Adrenal gland (tissue), 12 donors: ENCODE results near the gene TMEM63B. TPM values are rescaled to one million over a fixed set of nuclear protein-coding genes. Genes with fewer than 3 reads are reported as not detected.
"Not testable (repeated sequence)": the region's sequence is repeated elsewhere in the genome, so short reads cannot be mapped to it uniquely, and the experiment has no call there.

Experiments
- DNase-seq, 7 donors: peaks; one replicate each; pipeline ENCODE4 v3.0.0-alpha.2; 2019 to 2020
- H3K27ac ChIP-seq, 5 donors: fragments of 200-600 bp; sonication (generic) in 4 of 5; 1 replicate in 3 of 5; 2 replicates in 2 of 5; pipeline versions ENCODE4 v1.5.1 to v1.8.0; 2016 to 2020; ENCODE audit warnings: mild to moderate bottlenecking in 1 of 5
- H3K27me3 ChIP-seq: fragments of 200-600 bp; 2 replicates; pipeline ENCODE4 v1.8.0; 2021
- H3K36me3 ChIP-seq, 2 donors: fragments of 200-600 bp; replicated peaks in 1 of 2; 1 replicate in 1 of 2; 2 replicates in 1 of 2; pipeline versions ENCODE4 v1.5.1 to v1.8.0; 2018 to 2022
- H3K4me1 ChIP-seq, 2 donors: fragments of 200-600 bp; replicated peaks in 1 of 2; 1 replicate in 1 of 2; 2 replicates in 1 of 2; pipeline versions ENCODE4 v1.5.1 to v1.8.0; 2018 to 2021
- H3K4me3 ChIP-seq, 4 donors: fragments of 200-600 bp; sonication (generic) in 3 of 4; one replicate each; pipeline ENCODE4 v1.5.1; 2016 to 2018
- H3K9me3 ChIP-seq, 3 donors: fragments of 200-600 bp; sonication (generic) in 1 of 3; replicated peaks in 1 of 3; 1 replicate in 2 of 3; 2 replicates in 1 of 3; pipeline versions ENCODE4 v1.5.1 to v1.8.0; 2016 to 2021
- POLR2A ChIP-seq, 2 donors: fragments of 450-650 bp; IDR thresholded peaks; one replicate each; pipeline ENCODE4 v1.6.1; 2017; ENCODE audit warnings: antibody characterized with exemption in 2 of 2, mild to moderate bottlenecking in 2 of 2, moderate library complexity in 1 of 2
- WGBS, 4 donors: extraction: QIAGEN DNeasy Blood & Tissue Kit in 2 of 4; methylation state at CpG; one replicate each; pipeline versions ENCODE4 v1.1.5 to v1.1.7; 2013 to 2017; 5-methylcytosine and 5-hydroxymethylcytosine counted together
- intact Hi-C, 2 donors: fragments of 100-400 bp; cut with DNase I; formaldehyde crosslinking; loops; one replicate each; pipeline versions ENCODE4 v1.14.1 to v1.15.0; 2022 to 2023
- polyA plus RNA-seq, 3 donors: library from polyadenylated mRNA; stranded (reverse); fragments of 200-250 nt in 2 of 3; fragments of 350-450 nt in 1 of 3; fragmentation: Illumina TruSeq in 1 of 3; extraction: RNeasy Lipid Tissue Mini Kit (QIAGEN cat#74804) in 1 of 3; gene quantifications; one replicate each; pipeline ENCODE4 v1.2.3, GENCODE V29; 2013 to 2014
- total RNA-seq, 9 donors: library from RNA; depleted of rRNA in 4 of 9; stranded (reverse); fragments of >200 nt in 4 of 9; fragments of 120-200 nt in 1 of 9; fragmentation: NEBNext Ultra II Directional in 1 of 9; extraction: Animal tissue kit (Norgen Biotek cat#: 25700) in 1 of 9; gene quantifications; one replicate each; pipeline versions ENCODE4 v1.1.0 to v1.2.4, GENCODE V29; 2013 to 2023
- TF ChIP-seq, protein P1 (sequence below), 6 experiments: fragments of 450-650 bp in 4 of 6; fragments of 200-600 bp in 2 of 6; sonication (generic) in 1 of 6; IDR thresholded peaks; 1 replicate in 5 of 6; 2 replicates in 1 of 6; pipeline versions ENCODE4 v1.5.1 to v1.8.0; 2016 to 2021; ENCODE audit warnings: antibody characterized with exemption in 6 of 6, mild to moderate bottlenecking in 2 of 6, moderate library complexity in 1 of 6
- donor health status: healthy with polysubstance abuse.
- donor health status: Bipolar disorder and iron deficiency.
- donor health status: DM: yes; HTN: yes; CAD: no.
- donor health status: DM: no; HTN: no; CAD: no.
- donor health status: DM: no; HTN: no; CAD: no.
- donor health status: DM: yes; HTN: yes; CAD: no.

Gene TMEM63B
- total and polyA plus RNA-seq, 12 donors, result 18.1 to 51.7 (median 36.4) TPM

DNA sequence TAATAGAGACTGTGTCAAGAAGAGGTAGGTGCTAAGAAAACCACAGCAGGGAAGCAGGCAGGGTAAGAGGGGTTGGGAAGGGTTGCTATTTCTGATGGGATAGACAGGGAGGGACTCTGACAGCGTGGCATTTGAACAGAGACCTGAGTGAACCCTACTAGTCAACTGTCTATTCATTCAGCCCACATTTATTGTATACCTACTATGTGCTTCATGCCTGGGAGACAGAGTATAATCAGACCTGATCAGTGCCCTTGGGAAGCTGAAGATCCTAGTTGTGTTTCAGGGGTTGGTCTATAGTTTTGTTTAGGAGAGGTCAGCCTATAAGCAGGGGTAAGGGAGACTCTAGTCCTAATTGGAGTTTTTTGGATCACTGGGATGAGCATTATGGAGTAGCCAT lies 16.4 kb downstream of the TMEM63B start:
- Histone ChIP-seq H3K4me3 (no peak overlapping the region), H3K27me3 (no peaks in the 10 kb centered on the region), H3K27ac (no peak overlapping the region), H3K36me3 (peaks cover 0 to 36% of the 10 kb centered on the region in 2 donors), H3K4me1 (no peaks in the 10 kb centered on the region), H3K9me3 (no peaks in the 10 kb centered on the region)
- intact Hi-C loops, result no loop called here
- 88 to 100% (median 95%) methylated on average over 1 of the region's 1 CpG for WGBS, 4 donors
- TF ChIP-seq POLR2A (IDR thresholded peaks at IDR 0.05), result no peak
- TF ChIP-seq, protein P1, sequence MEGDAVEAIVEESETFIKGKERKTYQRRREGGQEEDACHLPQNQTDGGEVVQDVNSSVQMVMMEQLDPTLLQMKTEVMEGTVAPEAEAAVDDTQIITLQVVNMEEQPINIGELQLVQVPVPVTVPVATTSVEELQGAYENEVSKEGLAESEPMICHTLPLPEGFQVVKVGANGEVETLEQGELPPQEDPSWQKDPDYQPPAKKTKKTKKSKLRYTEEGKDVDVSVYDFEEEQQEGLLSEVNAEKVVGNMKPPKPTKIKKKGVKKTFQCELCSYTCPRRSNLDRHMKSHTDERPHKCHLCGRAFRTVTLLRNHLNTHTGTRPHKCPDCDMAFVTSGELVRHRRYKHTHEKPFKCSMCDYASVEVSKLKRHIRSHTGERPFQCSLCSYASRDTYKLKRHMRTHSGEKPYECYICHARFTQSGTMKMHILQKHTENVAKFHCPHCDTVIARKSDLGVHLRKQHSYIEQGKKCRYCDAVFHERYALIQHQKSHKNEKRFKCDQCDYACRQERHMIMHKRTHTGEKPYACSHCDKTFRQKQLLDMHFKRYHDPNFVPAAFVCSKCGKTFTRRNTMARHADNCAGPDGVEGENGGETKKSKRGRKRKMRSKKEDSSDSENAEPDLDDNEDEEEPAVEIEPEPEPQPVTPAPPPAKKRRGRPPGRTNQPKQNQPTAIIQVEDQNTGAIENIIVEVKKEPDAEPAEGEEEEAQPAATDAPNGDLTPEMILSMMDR (IDR thresholded peaks at IDR 0.05), result no peak
- DNase-seq, result no peak

DNA sequence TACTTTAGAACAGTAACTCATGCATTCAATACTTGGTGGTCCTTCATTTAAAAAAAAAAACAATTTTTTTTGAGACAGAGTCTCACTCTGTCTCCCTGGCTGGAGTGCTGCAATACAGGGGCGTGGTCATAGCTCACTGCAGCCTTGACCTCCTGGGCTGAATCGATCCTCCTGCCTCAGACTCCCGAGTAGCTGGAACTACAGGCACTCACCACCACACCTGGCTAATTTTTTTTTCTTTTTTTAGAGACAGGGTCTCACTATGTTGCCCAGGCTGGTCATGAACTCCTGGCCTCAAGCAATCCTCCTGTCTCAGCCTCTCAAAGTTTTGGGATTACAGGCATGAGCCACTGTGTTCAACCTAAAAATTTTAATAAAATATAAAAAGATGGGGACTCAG lies 17.2 kb downstream of the TMEM63B start:
- DNase-seq, H3K27me3 ChIP-seq, intact Hi-C loops, H3K9me3 ChIP-seq, H3K27ac ChIP-seq, H3K4me1 ChIP-seq, H3K4me3 ChIP-seq: not testable (repeated sequence)
- 32 to 64% (median 47%) methylated on average over 3 of the region's 3 CpGs for WGBS, 4 donors
- peaks cover 0 to 41% of the 10 kb centered on the region in 2 donors for H3K36me3 ChIP-seq

DNA sequence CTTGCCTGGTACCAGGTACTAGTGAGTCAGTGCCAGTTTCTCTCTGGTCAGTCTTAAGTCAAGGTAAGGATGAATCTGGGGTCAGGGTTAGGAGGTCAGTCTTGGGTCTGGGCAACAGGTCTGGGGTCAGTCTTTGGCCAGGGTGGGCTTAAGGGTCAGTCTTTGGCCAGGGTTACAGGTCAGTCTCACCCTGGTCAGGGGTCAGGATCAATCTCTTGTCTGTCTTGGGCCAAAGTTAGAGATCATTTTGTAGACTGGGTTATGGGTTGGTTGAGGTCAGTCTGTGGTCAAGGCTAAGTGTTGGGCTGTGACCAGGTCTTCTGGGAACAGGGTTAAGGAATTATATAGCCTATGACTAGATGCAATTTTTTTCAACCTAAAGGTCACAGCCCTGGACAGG lies 18.5 kb downstream of the TMEM63B start:
- peaks cover 0 to 34% of the 10 kb centered on the region in 2 donors for H3K36me3 ChIP-seq
- no peak overlapping the region for H3K4me3 ChIP-seq
- intact Hi-C loops, result no loop called here
- no peaks in the 10 kb centered on the region for H3K4me1 ChIP-seq
- TF ChIP-seq POLR2A (IDR thresholded peaks at IDR 0.05), result no peak
- TF ChIP-seq, protein P1 (IDR thresholded peaks at IDR 0.05), result no peak
- H3K27ac ChIP-seq, result no peak overlapping the region
- no peak for DNase-seq
- no peaks in the 10 kb centered on the region for H3K9me3 ChIP-seq
- H3K27me3 ChIP-seq, result no peaks in the 10 kb centered on the region

DNA sequence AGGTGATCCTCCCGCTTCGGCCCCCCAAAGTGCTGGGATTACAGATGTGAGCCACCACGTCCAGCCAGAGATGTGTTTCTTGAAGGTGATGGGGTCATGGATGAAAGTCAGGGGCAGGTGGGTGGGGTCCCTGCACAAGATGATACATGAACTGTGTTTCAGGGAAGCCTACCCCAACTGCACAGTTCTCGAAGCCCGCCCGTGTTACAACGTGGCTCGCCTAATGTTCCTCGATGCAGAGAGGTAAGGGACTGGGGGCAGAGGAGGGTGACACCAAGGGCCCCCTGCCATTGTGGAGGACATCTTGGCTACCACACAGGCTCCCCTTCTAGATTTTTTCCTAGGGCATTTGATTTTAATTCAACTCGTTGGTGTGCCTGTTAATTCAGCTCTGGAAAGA lies 19.3 kb downstream of the TMEM63B start:
- H3K27ac ChIP-seq, result no peak overlapping the region
- intact Hi-C loops, result no loop called here
- no peak for DNase-seq
- H3K36me3 ChIP-seq, result peaks cover 0 to 27% of the 10 kb centered on the region in 2 donors
- H3K4me3 ChIP-seq, result no peak overlapping the region
- H3K4me1 ChIP-seq, result no peaks in the 10 kb centered on the region
- WGBS, 4 donors, result 86 to 95% (median 90%) methylated on average over 10 of the region's 10 CpGs
- no peaks in the 10 kb centered on the region for H3K27me3 ChIP-seq
- TF ChIP-seq POLR2A (IDR thresholded peaks at IDR 0.05), result no peak
- TF ChIP-seq, protein P1 (IDR thresholded peaks at IDR 0.05), result no peak
- H3K9me3 ChIP-seq, result no peaks in the 10 kb centered on the region

DNA sequence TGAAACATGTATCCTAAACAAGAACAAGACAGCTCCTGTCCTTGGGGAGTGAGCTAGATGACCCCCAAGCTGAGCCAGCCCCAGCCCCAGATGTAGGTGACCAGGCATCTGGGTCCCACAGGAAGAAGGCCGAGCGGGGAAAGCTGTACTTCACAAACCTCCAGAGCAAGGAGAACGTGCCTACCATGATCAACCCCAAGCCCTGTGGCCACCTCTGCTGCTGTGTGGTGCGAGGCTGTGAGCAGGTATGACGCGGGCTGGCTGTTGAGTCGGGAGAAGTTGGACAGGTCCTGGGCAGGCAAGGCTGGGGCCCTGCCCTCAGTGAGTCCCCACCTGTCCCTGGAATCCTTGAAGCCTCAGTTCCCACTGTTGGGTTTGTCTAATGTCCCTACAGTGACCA lies 19.9 kb downstream of the TMEM63B start:
- Histone ChIP-seq H3K27ac (no peak overlapping the region), H3K27me3 (no peaks in the 10 kb centered on the region), H3K36me3 (peaks cover 0 to 27% of the 10 kb centered on the region in 2 donors), H3K9me3 (no peaks in the 10 kb centered on the region), H3K4me1 (no peaks in the 10 kb centered on the region), H3K4me3 (no peak overlapping the region)
- TF ChIP-seq, protein P1 (IDR thresholded peaks at IDR 0.05), result no peak
- no peak for TF ChIP-seq POLR2A (IDR thresholded peaks at IDR 0.05)
- intact Hi-C loops, result no loop called here
- 92 to 100% (median 98%) methylated on average over 4 to 7 of the region's 7 CpGs for WGBS, 4 donors
- no peak for DNase-seq
